ENCODE data around the gene LPGAT1. TPM values are rescaled to one million over a fixed set of nuclear protein-coding genes. Genes with fewer than 3 reads are reported as not detected.

The LPGAT1 gene
- total RNA-seq, 6 experiments from 2014 or later = 32.0 to 141 (median 55.7) TPM

- 100% methylated on average over 1 of the region's 2 CpGs for WGBS (ENCODE audit: insufficient coverage, low coverage, low lambda C conversion rate, missing lambda C conversion rate)
These were observed 12.0 kb upstream of the LPGAT1 start for GRCh38 chr1:211842518-211842917.

GRCh38 chr1:211839106-211839505 is 8.5 kb upstream of the LPGAT1 start:
- no peak for DNase-seq
- Histone ChIP-seq H3K4me1 (peaks cover 0 to 7% (median 3%) of the 10 kb centered on the region in 4 donors), H3K36me3 (no peaks in the 10 kb centered on the region), H3K27ac (no peak overlapping the region), H3K27me3 (no peaks in the 10 kb centered on the region), H3K9me3 (no peaks in the 10 kb centered on the region), H3K4me3 (no peak overlapping the region)
- ATAC-seq = no peak
- TF ChIP-seq POLR2A (IDR thresholded peaks at IDR 0.05) = no peak
- TF ChIP-seq, protein P1, sequence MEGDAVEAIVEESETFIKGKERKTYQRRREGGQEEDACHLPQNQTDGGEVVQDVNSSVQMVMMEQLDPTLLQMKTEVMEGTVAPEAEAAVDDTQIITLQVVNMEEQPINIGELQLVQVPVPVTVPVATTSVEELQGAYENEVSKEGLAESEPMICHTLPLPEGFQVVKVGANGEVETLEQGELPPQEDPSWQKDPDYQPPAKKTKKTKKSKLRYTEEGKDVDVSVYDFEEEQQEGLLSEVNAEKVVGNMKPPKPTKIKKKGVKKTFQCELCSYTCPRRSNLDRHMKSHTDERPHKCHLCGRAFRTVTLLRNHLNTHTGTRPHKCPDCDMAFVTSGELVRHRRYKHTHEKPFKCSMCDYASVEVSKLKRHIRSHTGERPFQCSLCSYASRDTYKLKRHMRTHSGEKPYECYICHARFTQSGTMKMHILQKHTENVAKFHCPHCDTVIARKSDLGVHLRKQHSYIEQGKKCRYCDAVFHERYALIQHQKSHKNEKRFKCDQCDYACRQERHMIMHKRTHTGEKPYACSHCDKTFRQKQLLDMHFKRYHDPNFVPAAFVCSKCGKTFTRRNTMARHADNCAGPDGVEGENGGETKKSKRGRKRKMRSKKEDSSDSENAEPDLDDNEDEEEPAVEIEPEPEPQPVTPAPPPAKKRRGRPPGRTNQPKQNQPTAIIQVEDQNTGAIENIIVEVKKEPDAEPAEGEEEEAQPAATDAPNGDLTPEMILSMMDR (IDR thresholded peaks at IDR 0.05) = no peak
- intact Hi-C loops (cut with DNase I) = loop anchor here (10.0 kb wide), 2 partner anchors 46 to 154 kb away; no protein-coding TSS in a partner anchor
- WGBS (ENCODE audit: insufficient coverage, low coverage, low lambda C conversion rate, missing lambda C conversion rate) = 82% methylated on average over 1 of the region's 1 CpG

More at GRCh38 chr1:211842518-211842917, 12.0 kb upstream of the LPGAT1 start:
- Histone ChIP-seq H3K4me3 (no peak overlapping the region), H3K9me3 (no peaks in the 10 kb centered on the region), H3K27ac (no peak overlapping the region), H3K36me3 (no peaks in the 10 kb centered on the region), H3K4me1 (peaks cover 0 to 7% (median 3%) of the 10 kb centered on the region in 4 donors), H3K27me3 (no peaks in the 10 kb centered on the region)
- intact Hi-C loops (cut with DNase I) = no loop called here
- TF ChIP-seq, protein P1 (IDR thresholded peaks at IDR 0.05) = no peak
- TF ChIP-seq POLR2A (IDR thresholded peaks at IDR 0.05) = no peak
- ATAC-seq (no peak), DNase-seq (no peak)

- no peak overlapping the region for H3K27ac ChIP-seq
- H3K4me3 ChIP-seq = no peak overlapping the region
- ATAC-seq = no peak
- TF ChIP-seq, protein P1 (IDR thresholded peaks at IDR 0.05) = no peak
- no peak for TF ChIP-seq POLR2A (IDR thresholded peaks at IDR 0.05)
- peaks cover 0 to 12% (median 0%) of the 10 kb centered on the region in 4 donors for H3K4me1 ChIP-seq
- intact Hi-C loops (cut with DNase I) = loop anchor here (10.0 kb wide), 2 partner anchors 52 to 148 kb away; no protein-coding TSS in a partner anchor
- WGBS (ENCODE audit: insufficient coverage, low coverage, low lambda C conversion rate, missing lambda C conversion rate) = 81% methylated on average over 1 of the region's 1 CpG
- no peaks in the 10 kb centered on the region for H3K9me3 ChIP-seq
- H3K27me3 ChIP-seq = no peaks in the 10 kb centered on the region
- no peak for DNase-seq
- H3K36me3 ChIP-seq = no peaks in the 10 kb centered on the region
These were observed 2.7 kb upstream of the LPGAT1 start for GRCh38 chr1:211833174-211833820.

DNA sequence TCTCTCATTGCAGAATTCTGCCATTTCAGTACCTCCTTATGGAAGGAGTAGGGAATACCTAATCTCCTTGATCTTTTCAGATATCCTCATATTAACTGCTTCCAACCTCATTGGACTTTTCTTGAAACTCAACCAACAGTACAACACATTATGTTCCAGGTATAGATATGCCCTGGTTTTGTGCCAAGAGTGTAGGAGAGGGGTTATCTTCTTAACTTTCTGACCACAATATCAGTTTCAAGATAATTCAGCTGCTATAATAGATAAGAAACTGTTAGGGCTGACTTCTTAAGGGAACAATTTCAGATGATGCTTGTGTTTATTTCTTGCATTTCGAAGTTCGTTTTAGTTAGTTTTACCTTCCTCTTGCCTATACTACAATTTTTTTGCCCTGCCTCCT is 2.1 kb upstream of the LPGAT1 start:
- Histone ChIP-seq H3K36me3 (no peaks in the 10 kb centered on the region), H3K27ac (no peak overlapping the region), H3K4me3 (no peak overlapping the region), H3K27me3 (no peaks in the 10 kb centered on the region), H3K4me1 (peaks cover 0 to 17% (median 0%) of the 10 kb centered on the region in 4 donors), H3K9me3 (no peaks in the 10 kb centered on the region)
- no peak for DNase-seq
- intact Hi-C loops (cut with DNase I) = loop anchor here (10.0 kb wide), 2 partner anchors 52 to 148 kb away; no protein-coding TSS in a partner anchor
- no peak for ATAC-seq
- 50% methylated on average over 1 of the region's 2 CpGs for WGBS (ENCODE audit: insufficient coverage, low coverage, low lambda C conversion rate, missing lambda C conversion rate)
- no peak for TF ChIP-seq POLR2A (IDR thresholded peaks at IDR 0.05)
- TF ChIP-seq, protein P1 (IDR thresholded peaks at IDR 0.05) = no peak
